Stimulated activated CD8-positive, alpha-beta memory T cell treated with anti-CD3 and anti-CD28 coated beads, Interleukin-4, amount 100 ng/mL, for 1 hour (primary cell): ENCODE data around the gene PPAN.

ENCODE experiments used
- DNase-seq, 2 donors: peaks; one replicate each; pipeline ENCODE4 v3.0.0-alpha.2; 2020; ENCODE audit warnings: low read depth in 2 of 2, low spot score in 1 of 2

PPAN gene, protein sequence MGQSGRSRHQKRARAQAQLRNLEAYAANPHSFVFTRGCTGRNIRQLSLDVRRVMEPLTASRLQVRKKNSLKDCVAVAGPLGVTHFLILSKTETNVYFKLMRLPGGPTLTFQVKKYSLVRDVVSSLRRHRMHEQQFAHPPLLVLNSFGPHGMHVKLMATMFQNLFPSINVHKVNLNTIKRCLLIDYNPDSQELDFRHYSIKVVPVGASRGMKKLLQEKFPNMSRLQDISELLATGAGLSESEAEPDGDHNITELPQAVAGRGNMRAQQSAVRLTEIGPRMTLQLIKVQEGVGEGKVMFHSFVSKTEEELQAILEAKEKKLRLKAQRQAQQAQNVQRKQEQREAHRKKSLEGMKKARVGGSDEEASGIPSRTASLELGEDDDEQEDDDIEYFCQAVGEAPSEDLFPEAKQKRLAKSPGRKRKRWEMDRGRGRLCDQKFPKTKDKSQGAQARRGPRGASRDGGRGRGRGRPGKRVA

DNA sequence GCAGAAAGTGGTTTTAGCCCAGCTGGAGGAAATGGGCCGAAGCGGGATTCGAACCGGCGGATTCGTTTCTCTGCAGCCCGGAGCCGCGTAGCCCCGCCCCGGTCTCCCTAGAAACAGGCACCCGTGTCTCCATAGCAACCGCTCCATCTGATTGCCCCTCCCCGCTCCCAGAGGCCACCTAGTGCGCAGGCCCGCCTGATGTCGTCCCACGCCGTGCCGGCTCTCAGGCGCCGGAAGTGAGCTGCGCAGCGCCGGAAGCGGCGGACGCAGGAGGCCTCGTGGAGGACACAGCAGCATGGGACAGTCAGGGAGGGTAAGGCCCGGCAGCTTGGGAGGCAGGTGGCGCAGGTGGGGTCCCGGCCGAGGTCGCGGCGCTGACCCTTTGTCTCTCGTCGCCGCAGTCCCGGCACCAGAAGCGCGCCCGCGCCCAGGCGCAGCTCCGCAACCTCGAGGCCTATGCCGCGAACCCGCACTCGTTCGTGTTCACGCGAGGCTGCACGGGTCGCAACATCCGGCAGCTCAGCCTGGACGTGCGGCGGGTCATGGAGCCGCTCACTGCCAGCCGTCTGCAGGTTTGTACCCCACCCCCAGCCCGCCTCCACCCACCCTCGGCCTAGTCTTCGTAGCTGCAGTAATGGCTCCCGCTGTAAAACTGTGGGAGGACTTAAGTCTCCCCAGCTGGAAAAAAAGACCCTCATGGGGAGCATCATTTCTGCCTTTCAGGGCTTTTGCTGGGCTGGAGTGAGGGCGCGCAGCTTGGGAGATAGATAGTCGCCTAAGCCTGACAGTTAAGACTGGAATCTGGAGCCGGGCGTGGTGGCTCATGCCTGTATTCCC lies at the start of gene PPAN:
Gene PPAN (plus strand): TSS at position 263 of the 837 bp plus-strand sequence. CDS start 33 bp downstream, at position 296.
- DNase-seq: peak; percentile 93 to 94

DNA sequence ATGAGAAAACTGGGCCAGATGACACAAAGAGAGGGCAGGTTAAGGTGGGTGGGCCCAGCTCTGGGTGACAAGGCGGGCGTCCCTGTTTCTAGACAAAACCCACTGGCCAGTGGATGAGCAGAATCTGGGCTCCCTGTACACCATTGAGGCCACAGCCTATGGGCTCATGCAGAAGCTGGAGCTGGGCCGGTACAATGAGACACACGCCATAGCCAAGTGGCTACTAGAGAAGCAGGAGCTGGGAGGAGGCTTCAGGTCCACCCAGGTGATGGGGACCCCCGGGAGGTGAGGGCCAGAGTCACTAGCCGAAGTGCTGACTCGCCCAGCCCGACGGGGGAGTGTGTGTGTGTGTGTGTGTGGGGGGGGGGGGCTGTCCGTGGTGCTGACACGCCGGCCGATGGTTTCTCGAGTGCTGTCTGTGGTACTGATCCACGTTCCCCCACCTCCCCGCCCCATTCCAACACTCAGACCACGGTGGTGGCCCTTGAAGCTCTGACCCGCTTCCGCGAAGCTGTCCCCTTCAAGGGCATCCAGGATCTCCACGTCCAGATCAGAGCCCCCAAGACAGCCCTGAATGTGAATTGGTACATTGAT lies 44.3 kb upstream of the PPAN start:
- DNase-seq: no peak

DNA sequence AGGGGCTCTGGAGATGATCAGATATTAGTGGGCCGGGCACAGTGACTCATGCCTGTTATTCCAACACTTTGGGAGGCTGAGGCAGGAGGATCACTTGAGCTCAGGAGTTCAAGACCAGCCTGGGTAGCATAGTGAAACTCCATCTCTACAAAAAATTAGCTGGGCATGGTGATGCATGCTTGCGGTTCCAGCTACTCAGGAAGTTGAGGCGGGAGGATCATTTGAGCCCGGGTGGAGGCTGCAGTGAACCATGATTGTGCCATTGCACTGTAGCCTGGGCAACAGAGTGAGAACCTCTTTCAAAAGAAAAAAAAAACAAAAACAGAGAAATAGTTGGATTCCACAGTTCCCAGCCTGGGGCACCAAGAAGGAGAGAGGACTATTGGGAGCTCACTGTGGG lies 38.0 kb upstream of the PPAN start:
- DNase-seq: no peak

DNA sequence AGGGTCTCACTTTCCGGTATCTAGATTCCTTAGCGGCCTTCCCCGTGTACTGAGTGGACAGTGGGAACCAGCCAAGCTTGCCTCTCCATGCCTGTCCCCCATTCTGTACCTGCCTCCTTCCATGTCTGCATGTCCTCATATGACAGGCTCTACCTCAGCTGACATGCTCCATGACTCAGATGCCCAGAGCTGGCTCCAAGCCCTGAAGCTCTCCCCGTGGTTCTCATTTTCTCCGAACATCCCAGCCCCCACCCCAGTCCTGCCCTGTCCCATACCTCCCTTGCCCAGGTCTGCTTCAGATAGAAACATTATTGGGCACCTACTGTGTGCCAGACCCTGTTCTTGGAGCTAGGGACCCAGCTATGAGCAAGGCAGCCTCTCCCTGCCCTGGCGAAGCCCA lies 37.1 kb upstream of the PPAN start:
- no peak for DNase-seq

DNA sequence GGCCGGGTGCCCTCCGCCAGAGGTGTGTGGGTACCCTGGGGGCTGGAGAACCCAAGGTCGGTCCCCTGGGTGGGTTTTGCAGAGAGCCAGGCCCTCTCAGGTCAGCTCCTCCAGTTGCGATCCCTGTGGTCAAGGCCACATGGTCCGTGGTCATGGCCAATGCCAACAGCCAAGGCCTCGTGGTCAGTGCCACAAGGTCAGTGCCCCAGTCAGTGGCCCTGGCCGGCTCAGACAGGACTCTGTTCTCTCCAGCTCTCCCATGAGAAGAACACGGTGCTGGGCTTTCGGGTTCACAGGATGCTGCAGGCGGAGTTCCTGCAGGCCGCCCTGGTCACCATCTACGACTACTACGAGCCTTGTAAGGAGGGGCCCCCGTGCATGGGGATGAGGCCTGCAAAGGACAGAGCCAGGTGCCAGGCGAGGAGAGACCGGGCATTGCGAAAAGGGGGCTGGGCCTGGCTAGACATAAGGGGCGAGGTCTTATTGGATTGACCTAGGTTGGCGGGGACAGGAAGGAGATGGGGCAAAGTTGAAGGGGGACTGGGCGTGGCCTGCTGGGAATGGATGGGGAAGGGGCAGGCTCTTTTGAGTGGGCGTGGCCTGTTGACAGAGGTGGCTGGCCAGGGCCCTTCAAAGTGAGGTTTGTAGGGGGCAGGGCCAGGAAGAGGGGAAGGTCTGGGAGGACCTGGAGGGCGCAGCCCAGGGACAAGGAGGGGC lies 35.3 kb upstream of the PPAN start:
- no peak for DNase-seq

DNA sequence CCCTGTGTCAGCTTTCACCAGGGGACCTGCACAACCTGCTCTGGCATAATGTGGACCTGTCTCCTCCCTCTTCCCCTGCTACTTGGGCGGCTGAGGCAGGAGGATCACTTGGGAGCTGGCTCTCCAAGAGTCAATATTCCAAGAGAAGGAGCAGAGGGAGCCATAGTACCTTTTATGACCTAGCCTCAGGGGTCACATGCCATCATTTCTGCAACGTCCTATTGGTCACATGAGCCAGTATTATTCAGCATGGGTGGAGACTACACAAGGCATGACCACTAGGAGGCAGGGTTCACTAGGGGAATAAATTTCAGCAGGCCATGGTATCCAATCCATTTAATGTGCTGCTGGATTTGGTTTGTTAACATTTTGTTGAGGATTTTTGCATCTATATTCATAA lies 32.0 kb upstream of the PPAN start:
- no peak for DNase-seq

DNA sequence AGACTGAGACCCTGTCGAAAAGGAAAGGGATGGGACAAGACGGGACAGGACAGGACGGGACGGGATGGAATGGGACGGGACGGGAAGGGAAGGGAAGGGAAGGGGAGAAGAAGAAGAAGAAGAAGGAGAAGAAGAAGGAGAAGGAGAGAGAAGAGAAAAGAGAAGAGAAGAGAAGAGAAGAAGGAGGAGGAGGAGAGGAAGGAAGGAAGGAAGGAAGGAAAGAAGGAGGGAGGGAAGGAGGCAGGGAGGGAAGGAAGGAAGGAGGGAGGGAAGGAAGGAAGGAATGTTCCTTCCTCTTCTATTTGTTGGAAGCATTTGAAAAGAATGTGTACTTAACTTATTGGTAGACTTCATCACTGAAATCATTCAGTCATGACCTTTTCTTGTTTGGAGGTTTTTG lies 29.6 kb upstream of the PPAN start:
- no peak for DNase-seq

DNA sequence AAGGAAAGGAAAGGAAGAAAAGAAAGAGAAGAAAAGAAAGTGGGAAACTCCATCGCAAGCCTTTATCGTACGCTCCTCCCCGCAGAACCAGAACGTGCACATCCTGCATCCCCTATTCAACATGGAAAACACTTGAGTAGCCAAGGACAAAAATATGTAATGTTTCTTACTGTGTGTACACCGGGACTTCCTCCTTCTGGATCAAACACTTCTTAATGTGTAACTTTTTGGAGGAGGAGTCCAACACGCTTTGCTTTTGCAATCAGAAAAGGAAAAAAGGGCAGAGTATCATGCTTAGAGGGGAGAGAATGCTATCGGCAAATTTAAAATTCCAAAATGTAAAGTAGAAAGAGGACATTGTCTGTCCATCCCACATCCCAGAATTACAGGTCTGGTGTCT lies 27.8 kb upstream of the PPAN start:
- DNase-seq: no peak

DNA sequence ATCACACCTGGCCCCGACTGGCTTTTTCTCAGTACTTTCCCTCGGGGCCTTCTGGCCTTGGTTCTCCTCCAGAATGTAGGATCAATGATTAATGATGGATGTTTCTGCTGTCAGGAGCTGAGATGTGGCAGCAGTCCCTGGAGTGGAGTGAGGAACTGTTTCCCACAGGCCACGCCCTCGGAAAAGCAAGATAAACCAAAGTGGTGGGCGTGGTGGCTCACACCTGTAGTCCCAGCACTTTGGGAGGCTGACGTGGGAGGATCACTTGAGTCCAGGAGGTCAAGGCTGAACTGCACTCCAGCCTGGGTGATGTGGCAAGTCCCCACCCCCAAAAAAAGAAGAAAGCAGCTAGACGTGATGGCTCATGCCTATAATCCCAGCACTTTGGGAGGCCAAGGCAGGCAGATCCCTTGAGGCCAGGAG lies 27.1 kb upstream of the PPAN start:
- no peak for DNase-seq

DNA sequence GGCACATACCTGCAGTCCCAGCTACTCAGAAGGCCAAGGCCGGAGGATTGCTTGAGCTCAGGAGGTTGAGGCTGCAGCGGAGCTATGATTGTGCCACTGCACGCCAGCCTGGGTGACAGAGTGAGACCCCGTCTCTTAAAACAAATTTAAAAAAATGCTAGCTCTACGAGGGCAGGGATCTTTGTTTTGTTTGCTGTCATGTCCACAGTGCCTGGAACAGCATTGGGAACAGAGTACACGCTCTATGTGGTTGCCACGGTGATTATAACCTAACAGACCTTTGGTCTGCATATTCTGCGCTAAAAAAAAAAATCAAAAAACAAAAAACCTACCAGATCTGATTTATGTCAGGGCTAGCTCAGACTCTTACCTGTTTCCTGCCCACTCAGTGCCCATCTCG lies 22.3 kb upstream of the PPAN start:
- no peak for DNase-seq

DNA sequence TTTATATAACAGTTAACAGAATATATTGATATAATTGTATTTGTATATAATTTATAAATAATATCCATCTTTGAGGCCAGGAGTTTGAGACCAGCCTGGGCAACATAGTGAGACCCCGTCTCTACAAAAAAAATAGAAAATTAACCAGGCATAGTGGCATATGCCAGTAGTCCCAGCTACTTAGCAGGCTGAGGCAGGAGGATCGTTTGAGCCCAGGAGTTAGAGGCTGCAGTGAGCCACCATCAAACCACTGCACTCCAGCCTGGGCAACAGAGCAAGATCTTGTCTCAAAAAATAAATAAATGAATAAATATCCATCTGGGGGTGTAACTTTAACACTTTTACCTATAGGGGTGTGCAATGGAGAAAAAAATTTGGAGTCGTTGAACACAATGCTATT lies 21.4 kb upstream of the PPAN start:
- DNase-seq: no peak

DNA sequence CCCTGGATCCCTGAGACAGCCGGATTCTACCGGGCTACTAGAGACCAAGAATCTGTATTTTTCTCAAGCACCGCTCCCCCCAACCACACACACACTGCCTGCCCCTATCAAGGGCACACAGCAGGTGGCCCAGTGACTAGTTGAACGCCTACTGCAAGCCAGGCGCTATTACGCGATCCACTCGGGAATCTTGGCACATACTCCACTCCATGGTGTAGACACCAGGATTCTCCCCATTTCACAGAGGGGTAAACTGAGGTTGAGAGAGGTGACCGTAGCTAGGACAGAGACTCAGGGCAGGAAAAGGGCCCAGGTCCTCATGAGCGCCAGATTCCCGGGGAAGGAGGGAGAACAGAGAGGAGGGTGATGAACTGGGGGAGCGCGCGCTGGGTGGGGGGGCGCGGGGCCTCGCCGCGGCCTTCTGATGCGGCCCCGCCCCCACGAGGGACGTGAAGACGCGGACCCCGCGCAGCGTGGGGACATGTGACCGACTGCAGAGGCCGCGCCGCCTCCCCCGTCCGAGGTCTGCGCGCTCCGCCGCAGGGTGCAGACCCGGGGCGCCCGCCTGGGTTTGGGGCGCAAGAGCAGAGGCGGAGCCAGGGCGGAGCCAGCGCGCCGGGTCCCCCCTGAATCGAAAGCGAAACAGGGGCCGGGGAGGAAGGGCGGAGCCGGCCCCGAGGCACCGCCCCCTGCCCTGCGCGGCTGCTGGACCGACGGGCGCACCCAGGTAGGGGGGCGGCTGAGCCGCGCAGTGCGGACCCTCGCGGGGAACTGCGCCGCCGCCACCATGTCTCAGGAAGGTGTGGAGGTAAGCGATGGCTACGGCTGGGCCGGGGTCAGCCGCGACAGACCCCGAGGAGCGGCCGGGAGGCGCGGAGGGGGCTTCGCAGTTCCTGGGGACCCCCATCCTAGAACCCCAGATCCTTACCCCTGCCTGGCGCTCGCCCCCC lies 20.2 kb upstream of the PPAN start, which contains the start of gene SHFL:
Gene SHFL (plus strand): TSS at position 677 of the 950 bp plus-strand sequence. CDS start 111 bp downstream, at position 788.
- DNase-seq: peak in 1 of 2 donors; percentile 76

DNA sequence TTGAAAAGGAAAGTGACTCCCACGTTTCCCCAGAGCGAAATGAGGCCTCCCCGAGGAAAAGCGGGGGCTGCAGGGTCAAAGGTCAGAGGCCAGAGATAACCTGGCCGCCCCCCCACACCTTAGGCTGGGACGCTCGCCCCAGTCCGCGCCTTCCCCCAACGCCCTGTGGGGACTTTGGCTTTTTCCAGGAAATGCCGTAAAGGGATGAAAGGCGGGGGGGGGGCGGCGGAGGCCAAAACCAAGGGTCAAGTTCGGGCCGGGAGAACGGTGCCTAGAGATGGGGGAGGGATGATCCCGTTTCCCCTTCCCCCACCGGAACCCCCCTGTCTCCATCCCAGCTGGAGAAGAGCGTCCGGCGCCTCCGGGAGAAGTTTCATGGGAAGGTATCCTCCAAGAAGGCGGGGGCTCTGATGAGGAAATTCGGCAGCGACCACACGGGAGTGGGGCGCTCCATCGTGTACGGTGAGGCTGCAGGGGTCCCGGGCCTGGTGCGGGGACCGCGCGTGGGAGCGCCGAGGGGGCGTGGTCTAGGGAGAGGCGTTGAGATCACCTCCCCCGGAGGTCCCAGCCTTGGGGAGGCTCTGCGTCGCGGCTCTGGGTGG lies 19.5 kb upstream of the PPAN start:
- DNase-seq: no peak

DNA sequence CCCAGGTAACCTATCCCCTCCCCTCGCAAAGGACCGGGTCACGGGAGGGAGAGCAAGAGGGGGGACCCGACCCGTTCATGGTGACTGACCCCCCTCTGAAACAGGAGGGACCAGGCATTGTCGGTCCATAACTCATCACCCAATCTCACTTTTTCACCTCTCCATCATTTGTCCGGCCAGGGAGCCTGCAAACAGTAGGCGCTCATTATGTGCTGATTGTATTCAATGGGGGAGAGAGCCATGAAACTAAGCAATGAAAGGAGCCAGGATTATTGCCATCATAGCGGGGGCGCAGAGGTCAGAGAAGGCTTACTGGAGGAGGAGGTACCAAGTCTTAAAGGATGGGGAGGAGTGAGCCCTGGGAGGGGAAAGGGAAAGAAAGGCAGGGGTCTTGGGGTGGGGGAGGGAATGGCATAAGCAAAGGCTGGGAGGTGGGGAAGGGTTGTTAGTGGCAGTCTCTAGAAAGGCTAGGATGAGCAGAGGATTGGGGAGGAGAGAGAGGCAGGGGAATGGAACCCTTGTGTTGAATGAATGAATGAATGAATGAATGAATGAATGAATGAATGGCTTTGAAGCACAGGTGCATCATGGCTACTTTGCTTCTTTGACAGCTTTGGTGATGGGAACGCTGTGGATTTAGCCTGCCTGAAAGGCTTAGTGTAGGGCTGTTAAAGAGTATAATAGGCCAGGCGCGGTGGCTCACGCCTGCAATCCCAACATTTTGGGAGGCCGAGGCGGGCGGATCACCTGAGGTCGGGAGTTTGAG lies 18.7 kb upstream of the PPAN start:
- DNase-seq: no peak

DNA sequence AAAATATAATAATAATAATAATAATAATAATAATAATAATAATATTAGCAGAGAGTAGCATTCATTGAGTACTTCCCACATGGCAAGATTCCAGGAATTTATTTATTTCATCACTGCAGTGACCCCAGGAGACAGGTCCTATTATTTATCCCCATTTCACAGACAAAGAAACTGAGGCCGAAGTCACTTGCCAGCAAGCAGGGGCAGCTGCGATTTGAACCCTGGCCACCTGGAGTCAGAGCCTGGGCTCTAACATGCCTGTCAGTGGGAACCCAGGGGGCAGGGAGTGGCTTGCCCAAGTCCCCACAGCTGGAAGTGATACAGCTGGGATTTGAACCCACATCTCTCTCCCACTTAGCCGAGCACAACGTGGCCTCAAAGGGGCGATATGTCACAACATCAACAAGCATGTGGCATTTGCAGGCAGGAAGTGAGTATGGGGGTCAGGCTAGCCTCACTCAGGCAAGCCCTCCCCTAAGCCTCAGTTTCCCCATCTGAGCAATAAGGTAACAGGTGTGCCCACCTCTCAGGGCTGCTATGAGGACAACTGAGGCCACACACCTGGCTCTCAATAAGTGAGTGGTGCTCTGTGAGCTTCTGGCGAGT lies 17.1 kb upstream of the PPAN start:
- no peak for DNase-seq

DNA sequence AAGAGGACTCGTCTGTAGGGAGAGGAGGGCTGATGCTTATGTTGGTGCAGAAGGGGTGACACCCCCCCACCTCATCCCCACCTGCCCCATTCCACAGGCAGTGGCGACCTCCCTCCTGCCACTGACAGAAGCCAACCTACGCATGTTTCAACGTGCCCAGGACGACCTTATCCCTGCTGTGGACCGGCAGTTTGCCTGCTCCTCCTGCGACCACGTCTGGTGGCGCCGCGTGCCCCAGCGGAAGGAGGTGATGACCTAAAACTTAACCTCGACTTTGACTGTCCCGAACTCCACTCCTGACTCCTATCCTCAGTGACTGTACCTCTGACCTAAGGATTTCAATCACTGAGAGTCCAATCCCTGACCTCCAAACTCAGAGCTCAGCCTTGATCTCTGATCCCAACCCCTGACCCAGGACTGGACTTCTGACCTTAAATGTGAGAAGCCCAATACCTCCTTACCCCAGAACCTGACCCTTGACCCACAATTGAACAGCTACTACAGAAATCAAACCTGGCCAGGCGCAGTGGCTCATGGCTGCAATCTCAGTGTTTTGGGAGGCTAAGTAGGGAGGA lies 16.3 kb upstream of the PPAN start:
- DNase-seq: no peak

DNA sequence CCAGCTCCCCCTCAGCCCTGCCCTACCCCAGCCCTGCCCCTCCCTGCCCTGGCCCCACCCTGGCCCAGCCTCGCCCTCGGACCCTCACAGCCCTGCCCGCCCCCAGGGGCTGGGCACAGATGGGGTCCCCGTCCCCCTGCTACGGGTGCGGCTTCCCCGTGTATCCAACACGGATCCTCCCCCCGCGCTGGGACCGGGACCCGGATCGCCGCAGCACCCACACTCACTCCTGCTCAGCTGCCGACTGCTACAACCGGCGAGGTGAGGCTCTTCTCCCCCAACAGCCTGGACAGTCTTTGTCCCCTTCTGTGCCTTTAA lies 14.8 kb upstream of the PPAN start:
- no peak for DNase-seq
